HG03280 (cell line): Measurements from ENCODE around the gene PRAMEF20.
"Not testable (repeated sequence)": the region's sequence is repeated elsewhere in the genome, so short reads cannot be mapped to it uniquely, and the experiment has no call there.

Experiments
- ATAC-seq: cut with Tn5 transposase; IDR thresholded peaks from one replicate; pipeline ENCODE4 v1.9.1; 2021; ENCODE audit warnings: mild to moderate bottlenecking, moderate library complexity; ENCODE audit not compliant: unreplicated experiment

PRAMEF20 gene

DNA sequence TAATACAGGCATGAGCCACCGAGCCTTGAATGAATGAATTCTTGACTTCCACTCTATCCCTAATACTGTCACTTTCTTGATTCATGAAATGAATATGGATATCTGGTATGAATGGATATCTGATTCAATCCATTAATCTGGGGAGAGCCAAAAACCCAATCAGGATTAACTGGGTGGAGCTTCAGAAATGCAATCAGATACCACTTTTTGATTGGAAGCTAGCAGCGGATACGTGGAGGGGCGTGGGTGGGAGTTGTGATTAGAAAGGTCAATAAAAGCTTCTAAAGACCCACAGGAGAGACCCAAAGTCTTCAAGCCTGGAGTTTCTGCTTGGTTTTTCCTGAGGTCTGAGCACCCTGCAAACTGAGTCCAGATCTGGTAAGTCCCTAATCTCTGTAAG lies at the start of gene PRAMEF20:
PRAMEF20 (plus strand) TSS at position 301 of the 400 bp plus-strand sequence. CDS start 5,905 bp downstream, outside the sequence.
- ATAC-seq, result not testable (repeated sequence)

- ATAC-seq, result not testable (repeated sequence)
These were observed 47.9 kb upstream of the PRAMEF20 start for GRCh38 chr1:13362364-13362763.

- ATAC-seq, result not testable (repeated sequence)
These were observed 45.3 kb upstream of the PRAMEF20 start for GRCh38 chr1:13364928-13365327.

GRCh38 chr1:13366536-13366935 lies 43.7 kb upstream of the PRAMEF20 start:
- ATAC-seq, result not testable (repeated sequence)

GRCh38 chr1:13368544-13368943 lies 41.7 kb upstream of the PRAMEF20 start:
- not testable (repeated sequence) for ATAC-seq

GRCh38 chr1:13378983-13379382 lies 31.3 kb upstream of the PRAMEF20 start:
- not testable (repeated sequence) for ATAC-seq

DNA sequence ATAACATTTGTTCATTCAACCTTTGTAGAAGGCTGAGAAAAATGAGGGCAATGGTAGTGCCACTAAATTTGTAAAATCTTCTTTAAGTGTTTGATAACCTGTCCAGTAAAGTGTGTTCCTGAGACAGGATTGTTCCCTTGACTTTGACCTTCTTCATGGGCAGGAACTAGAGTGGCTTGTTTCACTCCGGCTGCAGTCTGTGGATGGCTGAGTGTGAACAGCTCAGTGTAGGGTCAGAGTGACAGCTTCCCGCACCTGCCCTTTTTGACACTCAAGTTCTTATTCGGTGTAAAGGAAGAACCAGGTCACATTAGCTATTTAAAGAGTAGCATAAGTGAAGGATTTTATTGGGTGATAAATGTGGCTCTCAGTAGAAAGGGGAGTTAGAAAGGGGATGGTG lies 29.9 kb upstream of the PRAMEF20 start:
- not testable (repeated sequence) for ATAC-seq

DNA sequence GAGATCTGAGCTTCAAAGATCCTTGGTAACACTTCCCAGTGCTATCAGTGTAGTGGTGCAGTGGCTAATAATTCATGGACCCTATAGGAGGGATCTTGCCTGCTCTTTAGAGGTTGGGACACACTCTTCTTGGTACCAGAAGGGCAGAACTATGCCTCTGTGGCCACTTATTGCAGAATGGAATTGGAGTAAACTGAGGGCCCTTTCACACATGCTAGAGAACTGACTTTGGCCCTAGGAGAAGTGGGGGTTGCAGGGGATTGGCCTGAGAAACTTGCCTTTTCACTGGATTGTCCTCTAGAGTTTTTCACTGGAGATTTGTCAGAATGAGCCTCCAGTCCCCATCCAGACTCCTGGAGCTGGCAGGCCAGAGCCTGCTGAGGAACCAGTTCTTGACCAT lies 20.9 kb upstream of the PRAMEF20 start, which contains the start of gene PRAMEF17:
PRAMEF17 (plus strand) TSS at position 301 of the 400 bp plus-strand sequence; CDS start at position 327, 26 bp downstream.
- not testable (repeated sequence) for ATAC-seq

DNA sequence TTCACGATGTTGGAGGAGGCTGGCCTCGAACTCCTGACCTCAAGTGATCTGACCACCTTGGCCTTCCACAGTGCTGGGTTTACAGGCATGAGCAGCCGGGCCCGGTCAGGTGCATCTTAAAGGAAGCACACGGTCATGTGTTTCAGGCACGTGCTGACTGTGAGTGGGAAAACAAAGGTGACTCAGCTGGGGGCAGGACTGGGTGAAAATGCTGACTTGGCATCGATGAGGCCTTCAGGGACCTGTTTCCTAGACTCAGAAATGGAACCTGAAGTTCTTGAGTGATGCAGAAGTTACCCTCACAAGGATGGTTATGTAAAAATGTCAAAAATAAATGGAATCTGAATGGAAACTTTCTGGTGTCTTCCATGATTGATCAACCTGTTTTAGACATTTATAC lies 17.2 kb upstream of the PRAMEF20 start:
- ATAC-seq, result not testable (repeated sequence)

DNA sequence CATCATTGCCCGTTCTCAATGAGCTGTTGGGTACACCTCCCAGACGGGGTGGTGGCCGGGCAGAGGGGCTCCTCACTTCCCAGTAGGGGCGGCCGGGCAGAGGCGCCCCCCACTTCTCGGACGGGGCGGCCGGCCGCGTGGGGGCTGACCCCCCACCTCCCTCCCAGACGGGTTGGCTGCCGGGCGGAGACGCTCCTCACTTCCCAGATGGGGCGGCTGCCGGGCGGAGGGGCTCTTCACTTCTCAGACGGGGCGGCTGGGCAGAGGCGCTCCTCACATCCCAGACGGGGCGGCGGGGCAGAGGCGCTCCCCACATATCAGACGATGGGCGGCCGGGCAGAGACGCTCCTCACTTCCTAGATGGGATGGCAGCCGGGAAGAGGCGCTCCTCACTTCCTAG lies 15.5 kb upstream of the PRAMEF20 start:
- not testable (repeated sequence) for ATAC-seq

DNA sequence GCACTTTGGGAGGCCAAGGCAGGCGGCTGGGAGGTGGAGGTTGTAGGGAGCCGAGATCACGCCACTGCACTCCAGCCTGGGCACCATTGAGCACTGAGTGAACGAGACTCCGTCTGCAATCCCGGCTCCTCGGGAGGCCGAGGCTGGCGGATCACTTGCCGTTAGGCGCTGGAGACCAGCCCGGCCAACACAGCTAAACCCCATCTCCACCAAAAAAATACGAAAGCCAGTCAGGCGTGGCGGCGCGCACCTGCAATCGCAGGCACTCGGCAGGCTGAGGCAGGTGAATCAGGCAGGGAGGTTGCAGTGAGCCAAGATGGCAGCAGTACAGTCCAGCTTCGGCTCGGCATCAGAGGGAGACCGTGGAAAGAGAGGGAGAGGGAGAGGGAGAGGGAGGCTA lies 14.9 kb upstream of the PRAMEF20 start:
- not testable (repeated sequence) for ATAC-seq

GRCh38 chr1:13407811-13408210 lies 2.4 kb upstream of the PRAMEF20 start:
- no peak for ATAC-seq

DNA sequence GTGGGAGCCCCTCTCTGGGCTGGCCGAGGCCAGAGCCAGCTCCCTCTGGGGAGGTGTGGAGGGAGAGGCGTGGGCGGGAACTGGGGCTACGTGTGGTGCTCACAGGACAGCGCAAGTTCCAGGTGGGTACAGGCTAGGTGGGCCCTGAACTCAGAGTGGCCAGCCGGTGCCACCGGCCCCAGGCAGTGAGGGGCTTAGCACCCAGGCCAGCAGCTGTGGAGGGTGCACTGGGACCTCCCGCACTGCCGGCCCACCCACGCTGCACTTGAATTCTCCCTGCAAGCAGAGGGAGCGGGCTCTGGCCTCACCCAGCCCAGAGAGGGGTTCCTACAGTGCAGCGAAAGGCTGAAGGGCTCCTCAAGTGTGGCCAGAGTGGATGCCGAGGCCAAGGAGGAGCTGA lies 20.2 kb downstream of the PRAMEF20 start:
- ATAC-seq, result no peak

DNA sequence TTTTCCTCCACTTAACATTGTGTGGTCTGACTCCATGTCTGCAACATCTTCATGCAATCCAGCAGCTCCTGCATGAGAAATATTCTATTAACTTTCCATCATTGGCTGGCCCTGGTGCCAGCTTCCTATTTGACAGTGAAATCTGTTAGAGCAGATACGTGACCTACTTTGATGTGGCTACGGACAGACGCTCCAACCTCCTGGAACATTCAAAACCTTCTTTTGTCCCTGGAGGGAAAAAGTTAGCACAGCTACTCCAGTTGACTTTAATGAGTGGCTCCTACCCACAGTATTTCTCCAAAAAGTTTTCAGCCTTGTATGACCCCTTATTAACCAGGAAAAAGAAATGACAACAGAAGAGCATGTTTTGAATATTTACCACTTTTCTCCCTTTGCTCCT lies 22.0 kb downstream of the PRAMEF20 start:
- no peak for ATAC-seq

- not testable (repeated sequence) for ATAC-seq
These were observed 23.6 kb downstream of the PRAMEF20 start for GRCh38 chr1:13433694-13434358.

- ATAC-seq, result no peak
These were observed 25.2 kb downstream of the PRAMEF20 start for GRCh38 chr1:13435458-13435857.

GRCh38 chr1:13439104-13439783 lies 29.0 kb downstream of the PRAMEF20 start:
- not testable (repeated sequence) for ATAC-seq

DNA sequence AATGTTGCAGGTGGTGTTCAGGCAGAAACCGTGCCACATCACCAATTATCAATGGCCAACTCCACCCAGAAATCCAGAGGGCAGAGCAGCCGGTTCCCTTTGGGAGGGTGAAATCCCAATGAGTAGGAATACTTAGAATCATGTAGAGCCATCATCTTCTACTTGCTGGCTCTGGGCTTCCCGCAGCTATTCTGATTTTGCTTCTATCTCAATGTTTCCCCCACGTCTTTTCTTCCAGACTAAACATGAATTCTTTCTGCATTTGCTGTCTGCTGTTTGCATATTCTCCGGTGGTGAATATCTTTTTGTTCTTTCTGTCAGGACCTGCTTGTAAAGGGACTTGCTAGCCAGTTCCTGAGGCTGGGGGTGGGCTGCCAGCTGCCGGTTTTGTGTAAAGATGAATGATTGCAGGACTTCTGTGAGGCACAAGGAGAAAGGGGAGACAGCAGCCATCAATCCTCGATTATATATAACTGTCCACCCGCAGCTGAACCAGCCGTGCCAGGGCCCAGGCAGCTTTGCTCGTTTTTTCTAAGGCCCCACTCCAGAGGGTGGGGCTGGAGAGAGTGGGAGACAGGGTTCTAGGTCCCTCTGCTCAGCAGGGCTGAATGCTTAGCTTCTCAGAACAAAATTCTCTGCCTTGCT lies 33.2 kb downstream of the PRAMEF20 start:
- ATAC-seq, result no peak

DNA sequence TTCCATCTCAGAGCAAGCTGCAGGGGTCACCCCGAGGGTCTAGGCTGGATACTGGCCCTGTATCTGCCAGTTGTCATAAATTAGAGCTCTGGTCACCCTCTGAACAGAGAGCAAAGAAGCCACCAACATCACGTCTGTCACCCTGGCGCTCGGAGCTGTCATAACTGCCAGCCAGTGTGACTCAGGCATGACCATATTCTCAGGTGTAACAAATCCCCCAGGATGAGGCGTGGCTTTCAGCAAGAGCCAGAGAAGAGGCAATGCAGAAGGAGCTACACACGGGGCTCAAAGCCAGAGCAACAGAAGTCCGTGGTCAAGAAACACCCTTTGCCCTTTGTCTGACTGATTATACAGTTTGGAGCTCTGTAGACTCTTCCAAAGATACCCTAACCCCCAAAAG lies 40.0 kb downstream of the PRAMEF20 start:
- no peak for ATAC-seq

GRCh38 chr1:13451399-13451965 lies 41.2 kb downstream of the PRAMEF20 start:
- ATAC-seq, result no peak

GRCh38 chr1:13456904-13457532 lies 46.8 kb downstream of the PRAMEF20 start:
- no peak for ATAC-seq
